ENCODE measurements around the gene LRP10.
"Not testable (repeated sequence)": the region's sequence is repeated elsewhere in the genome, so short reads cannot be mapped to it uniquely, and the experiment has no call there.

Gene LRP10

DNA sequence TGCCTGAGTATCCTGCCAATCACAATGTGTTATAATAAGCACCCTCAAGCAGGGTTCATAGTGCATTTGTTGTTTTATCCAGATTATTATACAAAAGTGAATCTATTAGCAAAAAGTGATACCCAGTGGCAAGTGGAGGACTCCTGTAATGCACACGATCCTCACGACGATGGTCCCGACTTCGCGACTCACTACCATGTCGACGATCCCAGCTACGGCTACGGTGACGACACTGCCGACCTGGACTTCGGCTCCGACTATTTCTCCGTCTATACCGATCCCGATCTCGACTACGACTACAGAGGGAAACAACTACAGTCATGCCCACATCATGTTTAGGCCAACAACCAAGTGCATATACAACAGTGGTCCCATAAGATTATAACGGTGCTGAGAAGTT, 34.5 kb downstream of the LRP10 start:
- no peaks in the 10 kb centered on the region for H3K9me3 Mint-ChIP-seq
- no peak overlapping the region for H3K27ac Mint-ChIP-seq
- peaks cover 62% of the 10 kb centered on the region for H3K36me3 Mint-ChIP-seq
- no peak for ATAC-seq
- H3K4me3 Mint-ChIP-seq: no peak overlapping the region
- no peaks in the 10 kb centered on the region for H3K4me1 Mint-ChIP-seq
- no peaks in the 10 kb centered on the region for H3K27me3 Mint-ChIP-seq

DNA sequence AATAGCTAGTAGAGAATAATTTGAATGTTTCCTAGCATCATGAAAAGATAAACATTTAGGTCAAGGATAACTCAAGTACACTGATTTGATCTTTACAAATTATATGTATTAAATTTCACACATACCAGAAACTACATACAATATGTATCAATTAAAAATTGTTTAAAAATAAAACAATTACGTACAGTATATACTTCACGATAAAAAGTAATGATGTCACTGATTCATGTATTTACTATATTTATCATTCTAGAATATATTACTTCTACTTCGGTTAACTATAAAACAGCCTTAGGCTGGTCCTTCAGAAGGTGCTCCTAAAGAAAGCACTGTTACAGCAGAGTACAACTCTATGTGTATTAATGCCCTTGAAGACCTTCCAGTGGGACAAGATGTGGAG, 35.9 kb downstream of the LRP10 start:
- Mint-ChIP-seq H3K9me3 (no peaks in the 10 kb centered on the region), H3K4me3 (no peak overlapping the region), H3K36me3 (peaks cover 54% of the 10 kb centered on the region), H3K27ac (no peak overlapping the region), H3K27me3 (no peaks in the 10 kb centered on the region), H3K4me1 (peaks cover 12% of the 10 kb centered on the region)
- ATAC-seq: no peak

DNA sequence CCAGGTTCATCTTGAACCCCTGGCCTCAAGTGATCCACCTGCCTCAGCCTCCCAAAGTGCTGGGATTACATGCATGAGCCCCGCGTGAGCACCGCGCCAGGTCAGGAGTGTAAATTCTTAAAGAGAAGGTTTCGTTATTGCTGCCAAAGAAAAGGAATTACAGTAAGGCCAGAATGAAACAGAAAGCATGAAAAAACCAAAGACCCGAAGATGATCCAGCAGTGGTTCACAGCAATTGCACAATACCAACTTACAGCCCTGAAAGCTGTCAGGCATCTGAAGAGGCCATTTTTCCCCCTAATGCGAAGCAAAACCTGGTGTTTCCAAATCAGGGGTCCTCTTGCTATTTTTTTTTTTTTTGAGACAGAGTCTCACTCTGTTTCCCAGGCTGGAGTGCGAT, 37.1 kb downstream of the LRP10 start:
- Mint-ChIP-seq H3K9me3 (no peaks in the 10 kb centered on the region), H3K4me3 (no peak overlapping the region), H3K36me3 (peaks cover 56% of the 10 kb centered on the region), H3K4me1 (peaks cover 18% of the 10 kb centered on the region), H3K27me3 (no peaks in the 10 kb centered on the region), H3K27ac (no peak overlapping the region)
- no peak for ATAC-seq

DNA sequence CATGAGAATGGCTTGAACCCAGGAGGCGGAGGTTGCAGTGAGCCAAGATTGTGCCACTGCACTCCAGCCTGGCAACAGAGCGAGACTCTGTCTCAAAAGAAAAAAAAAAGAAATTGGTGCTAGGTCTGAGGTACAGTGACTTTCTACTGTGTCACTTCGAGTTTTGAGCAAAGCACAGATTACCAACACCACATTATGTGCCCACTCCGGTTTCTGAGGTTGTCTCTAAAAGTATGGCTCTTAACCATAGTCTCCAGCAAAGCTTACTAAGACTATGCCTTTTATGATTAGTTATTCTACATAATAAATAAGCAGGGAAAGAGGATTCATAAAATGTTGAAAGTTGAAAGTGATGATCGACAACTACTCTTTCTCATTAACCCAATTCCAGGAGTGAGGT, 39.4 kb downstream of the LRP10 start:
- H3K27me3 Mint-ChIP-seq: no peaks in the 10 kb centered on the region
- peaks cover 24% of the 10 kb centered on the region for H3K4me1 Mint-ChIP-seq
- no peak overlapping the region for H3K27ac Mint-ChIP-seq
- no peak overlapping the region for H3K4me3 Mint-ChIP-seq
- ATAC-seq: no peak
- no peaks in the 10 kb centered on the region for H3K9me3 Mint-ChIP-seq
- H3K36me3 Mint-ChIP-seq: peaks cover 36% of the 10 kb centered on the region

DNA sequence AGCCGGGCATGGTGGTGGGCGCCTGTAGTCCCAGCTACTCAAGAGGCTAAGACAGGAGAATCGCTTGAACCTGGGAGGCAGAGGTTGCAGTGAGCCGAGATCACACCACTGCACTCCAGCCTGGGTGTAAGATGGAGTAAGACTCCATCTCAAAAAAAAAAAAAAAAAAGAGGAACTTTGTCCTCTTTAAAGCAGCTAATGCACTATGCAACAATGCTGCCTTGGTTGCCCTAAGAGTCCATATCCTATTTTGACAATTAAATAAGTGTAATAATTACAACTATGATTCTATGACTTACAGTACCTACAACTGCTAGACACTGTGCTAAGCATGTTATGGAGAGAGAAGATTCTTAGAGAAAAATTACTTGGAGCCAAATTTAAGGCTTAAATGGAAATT, 43.3 kb downstream of the LRP10 start:
- not testable (repeated sequence) for H3K9me3 Mint-ChIP-seq, H3K27me3 Mint-ChIP-seq, H3K4me3 Mint-ChIP-seq, H3K27ac Mint-ChIP-seq, ATAC-seq
- Mint-ChIP-seq H3K36me3 (peaks cover 19% of the 10 kb centered on the region), H3K4me1 (peaks cover 47% of the 10 kb centered on the region)

DNA sequence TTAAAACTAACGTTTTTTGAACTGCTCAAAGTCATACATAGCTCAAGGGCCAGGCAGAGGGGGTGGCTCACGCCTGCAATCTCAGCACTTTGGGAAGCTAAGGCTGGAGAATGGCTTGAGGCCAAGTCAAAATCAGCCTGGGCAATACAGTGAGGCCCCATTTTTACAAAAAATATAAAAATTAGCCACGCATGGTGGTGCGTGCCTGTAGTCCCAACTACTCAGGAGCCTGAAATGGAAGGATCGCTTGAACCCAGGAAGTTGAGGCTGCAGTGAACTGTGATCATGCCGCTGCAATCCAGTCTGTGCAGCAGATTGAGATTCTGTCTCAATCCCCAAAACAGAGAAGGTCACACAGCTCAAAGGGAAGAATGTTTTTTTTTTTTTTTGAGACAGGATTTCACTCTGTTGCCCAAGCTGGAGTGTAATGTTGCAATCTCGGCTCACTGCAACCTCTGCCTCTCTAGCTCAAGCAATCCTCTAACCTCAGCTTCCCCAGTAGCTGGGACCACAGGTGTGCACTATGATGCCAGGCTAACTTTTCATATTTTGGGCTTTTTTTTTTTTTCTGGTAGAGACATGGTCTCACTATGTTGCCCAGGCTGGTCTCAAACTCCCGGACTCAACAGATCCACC, 44.5 kb downstream of the LRP10 start:
- peaks cover 48% of the 10 kb centered on the region for H3K4me1 Mint-ChIP-seq
- no peak overlapping the region for H3K27ac Mint-ChIP-seq
- no peak overlapping the region for H3K4me3 Mint-ChIP-seq
- ATAC-seq: no peak
- H3K9me3 Mint-ChIP-seq: no peaks in the 10 kb centered on the region
- no peaks in the 10 kb centered on the region for H3K27me3 Mint-ChIP-seq
- peaks cover 24% of the 10 kb centered on the region for H3K36me3 Mint-ChIP-seq

DNA sequence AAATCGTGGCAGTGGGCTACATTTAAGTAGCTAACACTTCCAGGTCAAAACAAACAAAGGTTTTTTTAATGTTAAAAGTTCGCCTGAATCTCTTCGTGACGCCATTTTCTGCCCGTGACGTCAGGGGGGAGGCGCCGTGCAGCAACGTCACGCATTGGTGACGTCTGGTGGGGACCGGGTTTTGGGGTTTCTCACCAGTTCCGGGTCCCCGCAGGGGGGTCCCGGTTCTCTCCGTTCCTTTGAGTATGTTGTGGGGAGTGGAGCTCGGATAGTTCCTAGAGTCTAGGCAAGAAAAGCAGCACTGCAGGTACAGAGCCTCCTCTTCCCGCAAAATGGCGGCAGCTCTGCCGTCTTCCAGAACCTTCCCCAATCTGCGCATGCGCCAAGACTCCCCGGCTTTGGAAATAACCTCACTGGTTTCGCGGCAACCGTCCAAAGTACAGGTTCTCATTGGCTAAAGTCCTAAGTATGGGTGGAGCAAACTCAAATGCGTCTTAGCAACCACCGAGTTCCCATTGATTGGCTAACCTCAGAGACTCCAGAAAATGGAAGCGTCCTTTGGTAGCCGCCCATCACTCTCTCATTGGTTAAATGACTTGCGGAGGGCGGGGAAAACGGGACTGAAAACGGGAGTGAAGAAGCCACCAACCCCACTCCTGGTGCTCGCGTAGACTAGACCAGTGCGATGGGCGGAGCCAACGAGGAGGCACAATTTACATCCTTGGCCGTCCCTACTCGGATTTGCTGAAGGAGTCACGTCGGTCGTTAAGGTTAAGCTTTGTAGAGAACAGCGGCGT, 47.5 kb downstream of the LRP10 start, which contains the start of gene RBM23:
RBM23 (minus strand) TSS at position 346 of the 797 bp plus-strand sequence.
- H3K27me3 Mint-ChIP-seq: no peaks in the 10 kb centered on the region
- peaks cover 41% of the 10 kb centered on the region for H3K4me1 Mint-ChIP-seq
- H3K27ac Mint-ChIP-seq: peak within 1 kb of the TSS; percentile 100
- H3K4me3 Mint-ChIP-seq: peak within 1 kb of the TSS; percentile 89
- peaks cover 41% of the 10 kb centered on the region for H3K36me3 Mint-ChIP-seq
- H3K9me3 Mint-ChIP-seq: no peaks in the 10 kb centered on the region
- peak; percentile 98 for ATAC-seq

DNA sequence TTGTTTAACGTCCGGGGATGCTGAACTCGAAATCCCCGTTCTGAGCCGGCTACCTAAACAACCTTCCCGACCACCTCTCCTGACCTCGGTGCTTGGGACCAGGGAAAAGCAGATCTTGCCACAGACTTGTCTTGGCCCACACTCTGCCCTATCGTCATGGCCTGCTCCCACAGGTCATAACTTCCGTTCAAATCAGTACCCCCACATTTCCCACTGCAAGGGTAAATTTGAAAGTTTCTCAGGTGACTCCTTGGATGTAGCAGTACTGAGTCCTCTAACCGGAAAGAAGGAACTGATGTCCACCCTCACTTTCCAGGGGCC, 48.0 kb downstream of the LRP10 start:
- Mint-ChIP-seq H3K27me3 (no peaks in the 10 kb centered on the region), H3K36me3 (peaks cover 47% of the 10 kb centered on the region), H3K9me3 (no peaks in the 10 kb centered on the region), H3K4me3 (peak overlapping the region; percentile 89), H3K4me1 (peaks cover 43% of the 10 kb centered on the region), H3K27ac (peak overlapping the region; percentile 100)
- ATAC-seq: peak; percentile 1

DNA sequence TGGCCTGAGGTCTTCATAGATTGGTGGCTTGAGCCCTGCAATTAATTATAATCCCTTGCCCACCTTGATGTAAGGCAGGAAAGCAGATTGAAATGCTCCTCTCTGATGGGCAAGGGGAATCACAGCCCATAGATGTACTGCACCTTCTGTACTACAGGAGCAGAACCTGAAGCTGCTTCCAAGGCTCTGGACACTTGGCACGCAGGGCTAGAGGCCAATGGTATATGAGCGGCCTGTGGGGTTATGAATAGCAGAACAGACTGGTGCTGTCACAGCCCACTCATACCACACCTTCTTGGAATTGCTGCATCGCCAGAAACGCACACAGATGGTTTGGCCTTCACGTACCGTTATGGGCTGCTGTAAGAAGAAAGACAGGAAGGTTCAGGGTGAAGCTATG, 49.2 kb downstream of the LRP10 start:
- Mint-ChIP-seq H3K27me3 (no peaks in the 10 kb centered on the region), H3K36me3 (peaks cover 51% of the 10 kb centered on the region), H3K9me3 (no peaks in the 10 kb centered on the region), H3K4me3 (no peak overlapping the region), H3K27ac (no peak overlapping the region), H3K4me1 (peaks cover 37% of the 10 kb centered on the region)
- no peak for ATAC-seq

DNA sequence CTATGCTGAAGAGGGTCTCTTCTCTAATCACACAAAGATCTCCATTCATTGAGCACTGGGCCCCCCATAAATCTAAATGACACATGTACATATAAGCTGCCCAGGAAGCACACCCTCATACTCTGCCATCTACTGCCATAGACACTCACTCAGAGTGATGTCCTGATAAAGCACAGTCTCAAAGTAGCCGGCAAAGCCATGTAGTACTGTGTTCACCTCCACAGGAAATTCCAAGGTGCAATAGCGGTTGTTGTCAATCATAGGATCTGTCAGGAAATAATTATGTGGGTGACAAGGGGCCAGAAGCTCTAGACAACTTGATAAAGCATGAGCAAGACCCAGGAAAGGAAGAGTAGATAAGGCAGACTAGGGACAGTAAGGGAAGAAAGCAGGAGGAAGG, 50.8 kb downstream of the LRP10 start:
- Mint-ChIP-seq H3K4me3 (no peak overlapping the region), H3K4me1 (peaks cover 44% of the 10 kb centered on the region), H3K27ac (no peak overlapping the region), H3K27me3 (no peaks in the 10 kb centered on the region), H3K9me3 (no peaks in the 10 kb centered on the region), H3K36me3 (peaks cover 65% of the 10 kb centered on the region)
- no peak for ATAC-seq

DNA sequence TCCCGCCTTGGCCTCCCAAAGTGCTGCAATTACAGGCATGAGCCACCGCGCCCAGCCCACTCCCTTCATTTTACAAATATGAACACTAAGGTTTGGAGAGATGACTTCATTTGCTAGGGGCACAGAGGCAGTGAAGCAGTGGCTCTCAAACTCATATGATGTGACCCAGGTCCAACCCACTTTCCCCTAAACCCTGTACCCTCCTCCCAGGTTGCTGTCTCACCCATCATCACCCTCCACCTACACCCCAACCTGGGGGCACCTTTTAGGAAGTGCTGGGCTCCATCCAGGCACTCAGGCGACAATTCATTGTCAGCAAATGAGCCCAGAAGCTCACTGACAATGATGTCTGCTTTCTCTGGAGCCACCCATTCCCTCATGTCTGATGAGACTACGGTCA, 52.2 kb downstream of the LRP10 start:
- H3K4me3 Mint-ChIP-seq: no peak overlapping the region
- H3K9me3 Mint-ChIP-seq: no peaks in the 10 kb centered on the region
- H3K27me3 Mint-ChIP-seq: no peaks in the 10 kb centered on the region
- H3K27ac Mint-ChIP-seq: no peak overlapping the region
- H3K36me3 Mint-ChIP-seq: peaks cover 59% of the 10 kb centered on the region
- peaks cover 45% of the 10 kb centered on the region for H3K4me1 Mint-ChIP-seq
- ATAC-seq: no peak

DNA sequence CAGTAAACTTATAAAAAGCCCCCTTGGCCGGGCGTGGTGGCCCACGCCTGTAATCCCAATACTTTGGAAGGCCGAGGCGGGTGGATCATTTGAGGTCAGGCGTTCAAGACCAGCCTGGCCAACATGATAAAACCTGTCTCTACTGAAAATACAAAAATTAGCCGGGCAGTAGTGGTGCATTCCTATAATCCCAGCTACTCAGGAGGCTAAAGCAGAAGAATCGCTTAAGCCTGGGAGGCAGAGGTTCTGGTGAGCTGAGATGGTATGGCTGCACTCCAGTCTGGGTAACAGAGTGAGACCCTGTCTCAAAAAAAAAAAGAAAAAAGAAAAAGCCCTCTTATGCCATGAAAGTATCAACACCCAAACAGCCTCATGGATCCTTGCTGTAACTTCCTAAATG, 54.0 kb downstream of the LRP10 start:
- H3K36me3 Mint-ChIP-seq: peaks cover 59% of the 10 kb centered on the region
- no peaks in the 10 kb centered on the region for H3K9me3 Mint-ChIP-seq
- no peaks in the 10 kb centered on the region for H3K27me3 Mint-ChIP-seq
- ATAC-seq: no peak
- peaks cover 39% of the 10 kb centered on the region for H3K4me1 Mint-ChIP-seq
- no peak overlapping the region for H3K4me3 Mint-ChIP-seq
- H3K27ac Mint-ChIP-seq: no peak overlapping the region

DNA sequence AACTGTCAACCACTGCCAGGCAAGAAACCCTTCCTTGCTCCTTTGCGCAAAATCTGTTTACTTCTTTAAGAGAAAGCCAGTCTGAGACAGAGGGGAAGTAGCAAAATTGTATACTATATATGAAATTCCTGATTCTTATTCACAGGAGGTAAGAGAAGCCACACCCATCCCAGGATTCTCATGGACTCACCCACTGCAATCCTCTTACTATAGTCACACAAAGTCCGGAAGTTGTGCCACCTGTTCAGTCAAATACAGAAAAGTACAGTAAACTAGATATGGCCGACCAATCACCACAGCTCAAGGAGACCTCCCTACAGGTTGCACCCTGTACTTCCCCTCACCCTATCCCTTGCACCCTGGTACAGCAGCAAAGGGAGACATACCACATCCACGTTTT, 54.8 kb downstream of the LRP10 start:
- ATAC-seq: no peak
- Mint-ChIP-seq H3K4me3 (no peak overlapping the region), H3K36me3 (peaks cover 51% of the 10 kb centered on the region)

DNA sequence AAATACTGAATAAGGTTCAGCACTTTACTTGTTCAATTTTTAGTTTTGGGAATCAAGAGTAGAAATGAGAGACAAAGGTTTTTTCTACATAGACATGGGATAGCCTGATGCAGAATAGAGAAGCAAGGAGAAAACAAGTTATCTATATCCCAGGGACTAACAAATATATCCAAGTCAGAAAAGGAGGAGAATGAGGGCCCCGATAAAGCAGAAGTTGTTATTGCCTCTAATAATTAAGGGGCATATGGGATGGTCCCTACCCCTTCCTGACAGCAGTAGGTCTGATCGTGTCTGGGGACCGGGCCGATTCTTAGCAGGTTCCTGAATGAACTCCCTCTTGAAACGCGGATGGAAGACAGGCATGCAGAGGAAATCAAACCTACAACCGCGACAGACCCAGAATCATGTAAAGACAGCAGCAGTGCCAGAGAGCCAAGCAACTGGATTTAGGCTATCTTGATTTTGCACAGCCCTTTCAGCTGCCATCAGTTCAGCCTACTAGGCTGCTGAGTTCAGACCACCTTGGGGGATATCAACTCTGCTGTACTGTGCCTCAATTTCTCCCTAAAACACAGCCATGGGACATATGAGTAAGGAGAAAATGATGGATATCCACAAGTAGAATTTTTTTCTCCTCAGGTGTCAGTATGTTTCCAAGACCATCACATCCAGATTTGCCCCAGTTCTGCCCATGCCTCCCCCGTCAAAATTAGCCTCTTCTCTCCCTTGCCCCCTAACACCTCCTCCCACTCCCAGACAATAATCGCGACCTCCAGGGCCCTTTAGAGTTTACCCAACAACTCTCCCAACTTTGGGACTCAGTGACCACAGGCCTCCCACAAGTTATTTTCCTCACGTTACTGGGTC, 56.9 kb downstream of the LRP10 start:
- H3K4me1 Mint-ChIP-seq: peaks cover 37% of the 10 kb centered on the region
- no peaks in the 10 kb centered on the region for H3K9me3 Mint-ChIP-seq
- peaks cover 32% of the 10 kb centered on the region for H3K36me3 Mint-ChIP-seq
- no peak overlapping the region for H3K27ac Mint-ChIP-seq
- no peak for ATAC-seq
- H3K4me3 Mint-ChIP-seq: no peak overlapping the region
- no peaks in the 10 kb centered on the region for H3K27me3 Mint-ChIP-seq

More for the DNA sequence above, 54.8 kb downstream of the LRP10 start:
- Mint-ChIP-seq H3K27me3 (no peaks in the 10 kb centered on the region), H3K4me1 (peaks cover 39% of the 10 kb centered on the region), H3K9me3 (no peaks in the 10 kb centered on the region), H3K27ac (peak overlapping the region; percentile 20)

DNA sequence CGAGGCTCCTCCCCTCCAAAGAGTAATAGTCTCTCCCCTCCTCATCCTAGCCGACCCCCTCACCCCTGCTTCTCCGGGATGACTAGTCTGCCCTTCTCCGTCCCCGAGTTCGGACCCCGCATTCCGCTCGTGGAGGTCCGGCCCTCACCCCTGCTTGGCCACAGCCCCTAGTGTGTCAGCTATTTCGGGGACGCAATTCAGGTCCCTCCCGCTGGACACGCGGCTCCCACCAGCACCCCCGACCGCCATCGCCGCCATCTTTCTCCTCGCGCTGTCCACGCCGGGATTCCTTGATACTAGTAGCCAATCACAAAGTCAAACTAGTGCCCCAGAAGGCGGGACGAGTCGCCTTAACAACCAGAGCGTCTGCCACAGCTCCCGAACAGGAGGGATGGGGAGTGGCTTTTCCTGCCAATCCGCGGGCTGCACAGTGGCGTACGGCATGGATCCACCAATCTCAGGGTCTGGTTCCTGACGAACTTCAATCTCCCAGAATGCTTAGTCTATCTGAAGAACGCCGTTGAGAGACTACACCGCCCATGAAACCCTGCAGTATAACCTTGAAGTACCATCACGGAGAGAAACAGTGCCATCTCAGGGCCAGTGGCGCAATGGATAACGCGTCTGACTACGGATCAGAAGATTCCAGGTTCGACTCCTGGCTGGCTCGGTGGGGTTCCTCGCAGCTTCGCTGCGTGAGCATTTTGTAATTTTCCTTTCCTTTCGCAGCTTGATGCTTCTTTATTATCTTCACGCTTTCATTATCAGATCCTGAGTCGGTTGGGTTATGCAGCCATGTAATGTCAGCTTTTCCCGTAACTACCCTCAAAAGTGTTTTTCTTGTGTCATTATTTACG, 57.8 kb downstream of the LRP10 start, which contains the start of gene PRMT5:
PRMT5 (minus strand) TSS at position 273 of the 857 bp plus-strand sequence; CDS start at position 258, 15 bp downstream.
- no peak within 1 kb of the TSS for H3K27ac Mint-ChIP-seq
- ATAC-seq: peak; percentile 98
- H3K9me3 Mint-ChIP-seq: no peaks in the 10 kb centered on the region
- no peak within 1 kb of the TSS for H3K4me3 Mint-ChIP-seq
- no peaks in the 10 kb centered on the region for H3K27me3 Mint-ChIP-seq
- H3K4me1 Mint-ChIP-seq: peaks cover 32% of the 10 kb centered on the region
- H3K36me3 Mint-ChIP-seq: peaks cover 23% of the 10 kb centered on the region
